Cardiac fibroblast (primary cell): ENCODE results near the gene RO60.
A peak's percentile ranks its signal among the peaks of the same experiment; 100 is the strongest.
"Not testable (repeated sequence)": the region's sequence is repeated elsewhere in the genome, so short reads cannot be mapped to it uniquely, and the experiment has no call there.

Experiments used
- DNase-seq, 2 donors: peaks; one replicate each; pipeline versions ENCODE4 v3.0.0 to v3.0.0-alpha.2; 2010; ENCODE audit warnings: low read depth in 2 of 2
- H3K4me3 ChIP-seq, 2 donors: replicated peaks in 1 of 2; 1 replicate in 1 of 2; 2 replicates in 1 of 2; pipeline ENCODE4 v1.5.1; 2011; ENCODE audit warnings: low read depth in 2 of 2, low read length in 2 of 2, mild to moderate bottlenecking in 2 of 2, moderate library complexity in 1 of 2
- CTCF ChIP-seq: IDR thresholded peaks from one replicate; pipeline ENCODE4 v1.5.1; 2011; ENCODE audit warnings: low read depth, mild to moderate bottlenecking, low read length, inconsistent platforms

Gene RO60

GRCh38 chr1:193040011-193040410 is 19.4 kb upstream of the RO60 start:
- no peak overlapping the region for H3K4me3 ChIP-seq
- no peak for TF ChIP-seq CTCF
- no peak for DNase-seq

DNA sequence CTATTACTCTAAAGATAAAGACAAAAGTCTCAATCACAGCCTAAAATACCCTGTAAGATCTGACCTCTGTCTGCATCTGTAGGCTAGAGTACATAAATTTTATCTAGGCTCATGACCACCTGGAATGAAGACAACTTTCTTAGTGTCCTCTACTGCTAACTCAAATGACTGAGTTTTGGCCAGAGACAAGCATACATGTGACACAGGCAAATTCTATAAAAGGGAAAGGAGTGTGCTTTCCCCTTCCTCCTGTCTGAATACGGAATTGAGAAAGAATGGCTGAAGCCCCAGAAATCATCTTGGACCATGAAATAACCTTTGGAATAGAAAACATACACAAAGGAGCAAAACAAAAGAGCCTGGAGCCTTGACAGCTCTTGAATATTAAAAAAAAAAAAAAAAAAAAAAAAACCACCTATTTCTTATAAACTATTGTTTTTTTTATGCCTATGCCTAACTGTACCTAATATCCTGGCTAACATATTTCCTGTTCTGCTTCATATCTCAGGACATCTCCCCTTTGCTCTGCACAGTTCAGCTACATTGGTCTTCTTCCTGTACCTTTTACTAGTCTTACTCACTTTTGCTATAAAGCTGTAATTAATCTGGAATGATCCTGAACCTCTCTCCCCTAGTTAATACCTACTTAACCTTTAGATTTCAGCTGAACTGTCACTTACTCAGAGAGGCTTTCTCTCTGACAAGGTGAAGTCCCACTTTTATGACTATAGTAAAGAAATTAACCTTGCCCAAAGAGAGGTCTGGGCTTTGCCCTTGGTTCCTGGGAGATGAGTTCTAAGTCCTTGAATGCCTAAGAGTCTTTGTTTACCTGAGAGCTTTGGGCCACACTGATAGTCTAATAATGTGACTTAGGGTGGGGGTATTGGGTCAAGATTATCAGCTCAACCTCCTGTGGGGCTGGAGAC is 16.4 kb upstream of the RO60 start:
- no peak for TF ChIP-seq CTCF
- no peak overlapping the region for H3K4me3 ChIP-seq
- DNase-seq: no peak

GRCh38 chr1:193048913-193049312 is 10.5 kb upstream of the RO60 start:
- DNase-seq, H3K4me3 ChIP-seq: not testable (repeated sequence)

DNA sequence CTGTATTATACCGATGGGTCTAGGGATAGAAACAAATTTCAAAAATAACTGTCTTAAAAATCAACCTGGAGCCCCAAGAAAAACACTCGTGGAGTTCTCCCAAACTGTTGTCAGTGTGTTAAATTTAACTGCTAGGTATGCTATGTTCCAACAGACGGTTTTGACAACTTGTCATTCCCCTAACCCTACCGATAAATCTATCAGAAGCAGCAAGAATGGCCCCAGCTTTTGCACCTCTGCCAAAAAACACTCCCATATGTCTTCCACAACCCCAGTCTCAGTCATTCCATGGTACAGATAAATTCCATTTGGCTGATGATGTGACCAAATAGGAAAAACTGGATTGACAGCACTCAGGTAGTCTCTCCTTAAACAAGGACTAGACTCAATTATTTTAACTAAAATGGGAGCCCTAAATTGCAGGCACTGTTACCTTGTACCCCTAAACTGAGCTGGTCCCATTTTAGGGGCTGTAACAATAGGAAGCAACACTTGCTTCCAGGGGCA is 5.2 kb upstream of the RO60 start:
- H3K4me3 ChIP-seq: no peak overlapping the region
- TF ChIP-seq CTCF: no peak
- DNase-seq: no peak

GRCh38 chr1:193058529-193059281 is 707 bp upstream of the RO60 start:
- TF ChIP-seq CTCF: no peak
- H3K4me3 ChIP-seq: peak overlapping the region; percentile 78 to 97
- DNase-seq: peak; percentile 54 to 59

DNA sequence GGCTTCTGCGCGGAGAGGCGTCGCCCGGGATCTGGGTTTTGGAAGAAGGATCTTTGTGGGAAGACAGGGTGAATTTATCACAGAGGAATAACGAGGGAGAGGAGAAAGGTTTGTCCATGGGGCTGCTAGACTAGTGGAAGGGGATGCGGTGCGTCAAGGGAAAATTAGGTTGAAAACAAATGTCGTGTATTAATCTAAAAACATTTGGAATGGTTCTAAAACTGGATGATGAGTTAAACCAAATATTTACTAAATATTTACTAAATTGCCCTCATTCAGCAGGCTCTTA is 647 bp downstream of the RO60 start:
- DNase-seq: no peak
- no peak for TF ChIP-seq CTCF
- peak overlapping the region; percentile 78 to 97 for H3K4me3 ChIP-seq

DNA sequence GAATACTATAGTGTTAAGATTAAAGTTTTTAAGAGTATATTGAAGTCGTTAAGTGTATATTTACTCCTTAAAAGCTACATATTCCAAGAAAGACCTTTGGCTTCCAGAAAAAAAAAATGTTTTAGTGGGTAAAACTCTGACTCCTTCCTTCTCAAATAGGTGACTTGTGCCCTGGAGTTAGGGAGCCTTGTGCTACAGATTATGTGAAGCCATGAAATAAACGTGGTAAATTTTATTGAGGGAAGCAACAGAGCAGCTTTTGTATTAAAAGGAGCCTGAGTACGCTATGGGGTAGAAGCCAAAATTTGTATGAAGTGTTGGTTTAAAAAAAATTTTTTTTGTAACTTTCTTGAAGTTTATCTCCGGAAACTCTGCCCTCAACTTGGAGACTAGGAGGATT is 994 bp downstream of the RO60 start:
- no peak for TF ChIP-seq CTCF
- DNase-seq: peak in 1 of 2 donors; percentile 23
- H3K4me3 ChIP-seq: peak overlapping the region; percentile 78 to 97
